Testis (tissue), 2 donors: Measurements from ENCODE around the gene TFCP2L1.

Experiments
- CTCF ChIP-seq, 3 experiments: fragments of 450-650 bp in 2 of 3; fragments of 200-600 bp in 1 of 3; sonication (generic) in 1 of 3; IDR thresholded peaks; one replicate each; pipeline ENCODE4 v1.5.1; 2016 to 2019; ENCODE audit warnings: antibody characterized with exemption in 3 of 3, mild to moderate bottlenecking in 2 of 3, moderate library complexity in 1 of 3
- POLR2A ChIP-seq: fragments of 450-650 bp; IDR thresholded peaks from one replicate; pipeline ENCODE4 v1.6.1; 2017; ENCODE audit warnings: antibody characterized with exemption, mild to moderate bottlenecking, moderate library complexity

GRCh38 chr2:121281694-121282093 is 3.3 kb downstream of the TFCP2L1 start:
- no peak for TF ChIP-seq POLR2A
- TF ChIP-seq CTCF (IDR thresholded peaks at IDR 0.05) = no peak
